Panc1 (cell line): ENCODE measurements around the gene APBB1IP. TPM values are rescaled to one million over a fixed set of nuclear protein-coding genes. Genes with fewer than 3 reads are reported as not detected.

ENCODE experiments used
- ATAC-seq: fragments of 200-7000 bp; cut with Tn5 transposase; 2 replicates; pipeline ENCODE4 v1.9.1; 2020; ENCODE audit warnings: mild to moderate bottlenecking, moderate library complexity
- BruUV-seq: library from RNA; stranded (reverse); fragments of 400-500 nt; replicated peaks from 2 replicates; lab custom pipeline; 2021; lab: Mats Ljungman, UMichigan
- CTCF ChIA-PET: fragments of 300-600 bp; sonication (Branson Sonifier 250); formaldehyde crosslinking; loops from one replicate; lab custom pipeline; 2022; ENCODE audit warnings: antibody characterized with exemption; lab: Charles Lee
- POLR2A ChIA-PET: fragments of 300-600 bp; sonication (Branson Sonifier 250); formaldehyde crosslinking; loops from one replicate; lab custom pipeline; 2022; ENCODE audit warnings: antibody characterized with exemption; lab: Charles Lee
- DNase-seq: peaks from one replicate; pipeline ENCODE4 v3.0.0-alpha.2; 2010; ENCODE audit warnings: low read depth, low spot score
- H3K27ac ChIP-seq: 2 replicates; pipeline ENCODE4 v1.5.1; 2011; ENCODE audit warnings: mild to moderate bottlenecking, low read length, inconsistent platforms
- H3K27me3 ChIP-seq: fragments of 200-500 bp; sonication (Bioruptor generic); 2 replicates; pipeline ENCODE4 v1.6.0; 2014; ENCODE audit warnings: low read length, inconsistent platforms; ENCODE audit not compliant: control insufficient read depth, insufficient read depth
- H3K36me3 ChIP-seq: fragments of 200-500 bp; sonication (Bioruptor generic); 2 replicates; pipeline ENCODE4 v1.5.1; 2014; ENCODE audit warnings: inconsistent platforms, mild to moderate bottlenecking, low read length, moderate library complexity; ENCODE audit not compliant: control insufficient read depth, insufficient read depth
- H3K4me1 ChIP-seq: 2 replicates; pipeline ENCODE4 v1.5.1; 2011; ENCODE audit warnings: inconsistent platforms, mild to moderate bottlenecking, low read length, moderate library complexity; ENCODE audit not compliant: control insufficient read depth, insufficient read depth
- H3K4me3 ChIP-seq, 2 experiments: 2 replicates each; pipeline ENCODE4 v1.5.1; 2011 to 2012; ENCODE audit warnings: low read depth in 2 of 2, low read length in 2 of 2, mild to moderate bottlenecking in 2 of 2, inconsistent platforms in 1 of 2, moderate library complexity in 1 of 2
- H3K9me3 ChIP-seq: fragments of 200-500 bp; sonication (Bioruptor generic); 2 replicates; pipeline ENCODE4 v1.5.1; 2014; ENCODE audit warnings: low read depth, mild to moderate bottlenecking, inconsistent platforms, low read length, moderate library complexity; ENCODE audit not compliant: control insufficient read depth, insufficient read depth
- POLR2AphosphoS5 ChIP-seq: IDR thresholded peaks from 2 replicates; pipeline ENCODE4 v1.6.1; 2012; ENCODE audit warnings: mild to moderate bottlenecking, low read depth, low read length, moderate library complexity
- SIN3A ChIP-seq: IDR thresholded peaks from 2 replicates; pipeline ENCODE4 v1.6.1; 2012; ENCODE audit warnings: low read depth, mild to moderate bottlenecking, low read length, moderate library complexity, borderline replicate concordance; ENCODE audit not compliant: insufficient read depth
- TCF7L2 ChIP-seq: IDR thresholded peaks from 2 replicates; pipeline ENCODE4 v1.6.1; 2011; ENCODE audit warnings: mild to moderate bottlenecking, low read depth, low read length, inconsistent platforms
- in situ Hi-C: cut with HindIII; loops from 2 replicates; pipeline ENCODE4 v1.10.0; 2016; ENCODE audit warnings: low sequenced_read_pairs, low pct_unique_long_range_greater_than_20kb
- intact Hi-C: fragments of 100-400 bp; cut with micrococcal nuclease; formaldehyde crosslinking; loops from one replicate; pipeline ENCODE4 v1.10.0; 2022; ENCODE audit not compliant: unreplicated experiment
- total RNA-seq: library from RNA; stranded (reverse); gene quantifications from one replicate; pipeline ENCODE4 v1.2.1, GENCODE V29; 2021; ENCODE audit not compliant: unreplicated experiment
- TF ChIP-seq, protein P1 (sequence below): fragments of 450-650 bp; IDR thresholded peaks from 2 replicates; pipeline ENCODE4 v1.5.1; 2017; ENCODE audit warnings: mild to moderate bottlenecking
- TF ChIP-seq, protein P2 (sequence below), 2 experiments: IDR thresholded peaks; 2 replicates each; pipeline ENCODE4 v1.6.1; 2011 to 2012; ENCODE audit warnings: low read depth in 2 of 2, control low read depth in 1 of 2, low read length in 1 of 2, mild to moderate bottlenecking in 1 of 2, moderate library complexity in 1 of 2; ENCODE audit not compliant: insufficient read depth in 1 of 2

The APBB1IP gene
- total RNA-seq, 1 experiment from 2014 or later, result 0.21 TPM

- Histone ChIP-seq H3K4me1 (no peaks in the 10 kb centered on the region), H3K9me3 (no peaks in the 10 kb centered on the region), H3K4me3 (no peak overlapping the region), H3K27ac (no peak overlapping the region), H3K36me3 (no peaks in the 10 kb centered on the region), H3K27me3 (no peaks in the 10 kb centered on the region)
- no TSS peak for BruUV-seq
- in situ Hi-C loops (no loop called here), intact Hi-C loops (no loop called here)
- ChIA-PET POLR2A (no interaction called here), CTCF (no interaction called here)
- DNase-seq (no peak), ATAC-seq (no peak)
- TF ChIP-seq SIN3A (no peak), POLR2AphosphoS5 (no peak), TCF7L2 (no peak)
- TF ChIP-seq, protein P1, sequence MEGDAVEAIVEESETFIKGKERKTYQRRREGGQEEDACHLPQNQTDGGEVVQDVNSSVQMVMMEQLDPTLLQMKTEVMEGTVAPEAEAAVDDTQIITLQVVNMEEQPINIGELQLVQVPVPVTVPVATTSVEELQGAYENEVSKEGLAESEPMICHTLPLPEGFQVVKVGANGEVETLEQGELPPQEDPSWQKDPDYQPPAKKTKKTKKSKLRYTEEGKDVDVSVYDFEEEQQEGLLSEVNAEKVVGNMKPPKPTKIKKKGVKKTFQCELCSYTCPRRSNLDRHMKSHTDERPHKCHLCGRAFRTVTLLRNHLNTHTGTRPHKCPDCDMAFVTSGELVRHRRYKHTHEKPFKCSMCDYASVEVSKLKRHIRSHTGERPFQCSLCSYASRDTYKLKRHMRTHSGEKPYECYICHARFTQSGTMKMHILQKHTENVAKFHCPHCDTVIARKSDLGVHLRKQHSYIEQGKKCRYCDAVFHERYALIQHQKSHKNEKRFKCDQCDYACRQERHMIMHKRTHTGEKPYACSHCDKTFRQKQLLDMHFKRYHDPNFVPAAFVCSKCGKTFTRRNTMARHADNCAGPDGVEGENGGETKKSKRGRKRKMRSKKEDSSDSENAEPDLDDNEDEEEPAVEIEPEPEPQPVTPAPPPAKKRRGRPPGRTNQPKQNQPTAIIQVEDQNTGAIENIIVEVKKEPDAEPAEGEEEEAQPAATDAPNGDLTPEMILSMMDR, result no peak
- TF ChIP-seq, protein P2, sequence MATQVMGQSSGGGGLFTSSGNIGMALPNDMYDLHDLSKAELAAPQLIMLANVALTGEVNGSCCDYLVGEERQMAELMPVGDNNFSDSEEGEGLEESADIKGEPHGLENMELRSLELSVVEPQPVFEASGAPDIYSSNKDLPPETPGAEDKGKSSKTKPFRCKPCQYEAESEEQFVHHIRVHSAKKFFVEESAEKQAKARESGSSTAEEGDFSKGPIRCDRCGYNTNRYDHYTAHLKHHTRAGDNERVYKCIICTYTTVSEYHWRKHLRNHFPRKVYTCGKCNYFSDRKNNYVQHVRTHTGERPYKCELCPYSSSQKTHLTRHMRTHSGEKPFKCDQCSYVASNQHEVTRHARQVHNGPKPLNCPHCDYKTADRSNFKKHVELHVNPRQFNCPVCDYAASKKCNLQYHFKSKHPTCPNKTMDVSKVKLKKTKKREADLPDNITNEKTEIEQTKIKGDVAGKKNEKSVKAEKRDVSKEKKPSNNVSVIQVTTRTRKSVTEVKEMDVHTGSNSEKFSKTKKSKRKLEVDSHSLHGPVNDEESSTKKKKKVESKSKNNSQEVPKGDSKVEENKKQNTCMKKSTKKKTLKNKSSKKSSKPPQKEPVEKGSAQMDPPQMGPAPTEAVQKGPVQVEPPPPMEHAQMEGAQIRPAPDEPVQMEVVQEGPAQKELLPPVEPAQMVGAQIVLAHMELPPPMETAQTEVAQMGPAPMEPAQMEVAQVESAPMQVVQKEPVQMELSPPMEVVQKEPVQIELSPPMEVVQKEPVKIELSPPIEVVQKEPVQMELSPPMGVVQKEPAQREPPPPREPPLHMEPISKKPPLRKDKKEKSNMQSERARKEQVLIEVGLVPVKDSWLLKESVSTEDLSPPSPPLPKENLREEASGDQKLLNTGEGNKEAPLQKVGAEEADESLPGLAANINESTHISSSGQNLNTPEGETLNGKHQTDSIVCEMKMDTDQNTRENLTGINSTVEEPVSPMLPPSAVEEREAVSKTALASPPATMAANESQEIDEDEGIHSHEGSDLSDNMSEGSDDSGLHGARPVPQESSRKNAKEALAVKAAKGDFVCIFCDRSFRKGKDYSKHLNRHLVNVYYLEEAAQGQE (IDR thresholded peaks at IDR 0.05; ENCODE audit: insufficient read depth in 1 of 2, low read depth in 2 of 2, low read length in 1 of 2), result no peak
Measured at GRCh38 chr10:26520575-26520974, 82.4 kb downstream of the APBB1IP start.

DNA sequence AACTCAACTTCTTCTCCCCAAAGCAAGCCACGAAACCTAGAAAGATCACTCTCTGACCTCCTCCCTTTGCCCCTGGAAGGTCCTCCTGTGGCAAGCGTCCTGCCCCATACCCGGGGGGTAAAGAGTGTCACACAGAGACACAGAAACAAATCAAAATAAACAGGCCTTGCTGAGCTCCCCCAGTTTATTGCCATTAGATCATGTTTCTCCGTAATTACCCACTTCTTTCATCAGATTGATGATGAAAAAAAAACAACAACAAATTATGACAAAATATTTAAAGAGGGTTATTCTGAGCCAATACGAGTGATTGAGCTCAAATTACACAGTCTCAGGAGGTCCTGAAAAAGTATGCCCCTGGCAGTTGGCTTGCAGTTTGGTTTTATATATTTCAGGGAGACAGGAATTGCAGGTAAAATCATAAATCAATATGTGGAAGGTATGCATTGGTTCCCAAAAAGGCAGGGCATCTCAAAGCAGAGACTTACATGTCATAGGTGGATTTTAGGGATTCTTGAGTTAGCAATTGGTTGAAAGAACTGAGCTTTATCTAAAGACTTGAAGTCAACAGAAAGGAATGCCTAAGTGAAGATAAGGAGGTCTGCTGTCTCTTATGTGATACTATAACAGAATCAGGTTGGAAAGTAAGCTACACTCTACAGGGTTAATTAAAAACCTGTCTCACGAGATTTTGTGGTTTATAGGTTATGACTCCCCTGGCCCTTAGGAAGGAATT, 86.2 kb downstream of the APBB1IP start:
- CTCF ChIA-PET, result no interaction called here
- no peak for DNase-seq

More for the DNA sequence above, 86.2 kb downstream of the APBB1IP start:
- in situ Hi-C loops (no loop called here), intact Hi-C loops (no loop called here)
- H3K9me3 ChIP-seq, result no peaks in the 10 kb centered on the region
- no peak for ATAC-seq
- BruUV-seq, result no TSS peak
- POLR2A ChIA-PET, result no interaction called here
- H3K36me3 ChIP-seq, result no peaks in the 10 kb centered on the region
- TF ChIP-seq, protein P2 (IDR thresholded peaks at IDR 0.05; ENCODE audit: insufficient read depth in 1 of 2, low read depth in 2 of 2, low read length in 1 of 2), result no peak
- TF ChIP-seq, protein P1, result no peak
- TF ChIP-seq TCF7L2 (no peak), SIN3A (no peak), POLR2AphosphoS5 (no peak)
- no peak overlapping the region for H3K27ac ChIP-seq
- no peaks in the 10 kb centered on the region for H3K27me3 ChIP-seq
- no peaks in the 10 kb centered on the region for H3K4me1 ChIP-seq
- H3K4me3 ChIP-seq, result no peak overlapping the region
